ENCODE results near the gene PTHLH.

GRCh38 chr12:27987331-27987730 lies 14.8 kb upstream of the PTHLH start:
- TF ChIP-seq CTCF (IDR thresholded peaks at IDR 0.05) (no peak), POLR2A (IDR thresholded peaks at IDR 0.05) (no peak)
